HG03095 (cell line): Measurements from ENCODE around the gene CENPC.
"Not testable (repeated sequence)": the region's sequence is repeated elsewhere in the genome, so short reads cannot be mapped to it uniquely, and the experiment has no call there.

ENCODE experiments used
- ATAC-seq: cut with Tn5 transposase; IDR thresholded peaks from one replicate; pipeline ENCODE4 v1.9.1; 2021; ENCODE audit warnings: moderate library complexity; ENCODE audit not compliant: unreplicated experiment

CENPC gene

GRCh38 chr4:67470871-67471270 is 74.4 kb downstream of the CENPC start:
- no peak for ATAC-seq

GRCh38 chr4:67468830-67469229 is 76.5 kb downstream of the CENPC start:
- ATAC-seq, result no peak

GRCh38 chr4:67466751-67467150 is 78.6 kb downstream of the CENPC start:
- ATAC-seq, result no peak

DNA sequence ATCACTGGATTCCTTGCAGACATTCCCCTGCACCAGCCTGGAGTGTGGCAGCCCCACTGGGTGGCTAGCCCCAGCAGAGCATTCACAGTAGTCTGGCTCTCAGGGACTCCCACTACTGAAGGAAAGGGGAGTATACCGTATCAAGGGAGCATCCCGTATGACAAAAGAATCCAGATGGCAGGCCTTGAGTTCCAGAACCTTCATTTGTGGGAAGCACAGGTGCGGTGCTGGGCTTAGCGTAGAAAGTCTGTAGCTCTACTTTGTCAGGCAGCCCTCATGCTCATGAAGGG is 79.6 kb downstream of the CENPC start:
- ATAC-seq, result no peak

GRCh38 chr4:67465032-67465762 is 80.1 kb downstream of the CENPC start:
- no peak for ATAC-seq

DNA sequence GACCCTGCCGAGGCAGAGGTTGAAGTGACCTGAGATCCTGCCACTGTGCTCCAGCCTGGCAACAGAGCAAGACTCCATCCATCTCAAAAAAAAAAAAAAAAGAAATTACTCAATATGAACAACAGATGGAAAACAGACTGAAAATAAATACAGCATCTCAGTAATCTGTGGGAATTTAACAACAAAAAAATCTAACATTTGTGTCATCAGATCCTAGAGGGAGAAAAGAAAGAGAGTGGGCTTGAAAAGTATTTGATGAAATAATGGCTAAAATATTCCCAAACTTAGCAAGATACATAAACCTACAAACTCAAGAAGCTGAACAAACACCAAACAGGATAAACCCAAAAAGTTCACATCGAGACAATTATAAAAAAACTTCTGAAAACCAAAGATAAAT is 84.7 kb downstream of the CENPC start:
- ATAC-seq, result no peak

DNA sequence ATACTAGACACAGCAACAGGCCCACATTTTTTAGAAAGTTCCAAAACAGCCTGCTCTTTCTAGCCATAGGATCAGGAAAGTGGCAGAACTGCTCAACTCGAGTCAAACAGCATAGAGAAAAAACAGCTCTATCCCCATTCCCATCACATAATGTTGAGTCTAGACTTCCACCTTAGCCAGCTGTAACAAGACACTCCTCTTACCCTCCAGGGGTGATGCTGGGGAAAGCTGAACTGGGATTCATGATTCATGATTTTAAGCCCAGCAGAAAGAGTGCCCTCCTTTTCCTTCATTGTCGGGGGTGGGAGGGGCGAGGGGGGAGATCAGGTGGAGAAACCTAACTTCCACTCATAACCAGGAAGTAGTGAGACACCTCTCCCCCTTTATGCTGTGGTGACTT is 86.1 kb downstream of the CENPC start:
- ATAC-seq, result no peak

GRCh38 chr4:67456577-67457196 is 88.6 kb downstream of the CENPC start:
- ATAC-seq, result no peak

GRCh38 chr4:67452846-67453205 is 92.5 kb downstream of the CENPC start:
- not testable (repeated sequence) for ATAC-seq

DNA sequence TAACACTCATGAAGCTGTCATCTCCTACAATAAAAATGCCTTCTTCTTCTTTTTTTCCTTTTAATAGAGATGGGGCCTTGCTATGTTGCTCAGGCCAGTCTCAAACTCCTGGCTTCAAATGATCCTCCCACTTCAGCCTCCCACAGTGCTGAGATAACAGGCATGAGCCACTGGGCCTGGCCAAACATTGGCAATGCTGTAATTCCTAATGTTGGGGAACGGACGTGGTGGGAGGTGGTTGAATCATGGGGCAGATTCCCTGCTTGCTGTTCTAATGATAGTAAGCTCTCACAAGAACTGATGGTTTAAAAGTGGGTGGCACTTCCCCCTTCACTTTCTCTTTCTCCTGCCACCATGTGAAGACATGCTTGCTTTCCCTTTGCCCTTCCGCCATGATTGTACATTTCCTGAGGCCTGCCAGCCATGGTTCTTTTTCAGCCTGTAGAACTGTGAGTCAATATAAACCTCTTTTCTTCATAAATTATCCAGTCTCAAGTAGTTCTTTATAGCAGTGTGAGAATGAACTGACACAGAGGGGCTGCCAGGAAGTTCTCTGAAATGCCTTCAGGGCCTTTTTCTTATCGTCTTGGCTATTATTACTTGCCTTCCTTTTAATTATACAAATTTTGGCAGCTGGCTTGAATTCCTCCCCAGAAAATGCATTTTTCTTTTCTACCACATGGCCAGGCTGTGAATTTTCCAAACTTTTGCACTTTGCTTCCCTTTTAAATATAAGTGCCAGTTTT is 93.0 kb downstream of the CENPC start:
- ATAC-seq, result no peak

DNA sequence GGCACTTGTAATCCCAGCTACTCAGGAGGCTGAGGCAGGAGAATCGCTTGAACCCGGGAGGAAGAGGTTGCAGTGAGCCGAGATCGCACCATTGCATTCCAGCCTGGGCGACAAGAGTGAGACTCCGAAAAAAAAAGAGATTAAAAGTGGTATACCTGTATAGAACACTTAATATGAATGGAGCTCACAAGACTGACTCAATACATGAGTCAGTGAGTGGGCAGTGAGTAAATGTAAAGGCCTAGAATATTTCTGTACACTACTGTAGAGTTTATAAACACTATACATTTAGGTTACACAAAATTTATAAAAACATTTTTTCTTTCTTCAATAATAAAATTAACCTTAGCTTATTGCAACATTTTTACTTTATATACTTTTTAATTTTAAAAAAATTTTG is 93.8 kb downstream of the CENPC start:
- no peak for ATAC-seq

GRCh38 chr4:67448621-67449020 is 96.7 kb downstream of the CENPC start:
- no peak for ATAC-seq

- ATAC-seq, result no peak
Measured at GRCh38 chr4:67447873-67448272, 97.4 kb downstream of the CENPC start.

GRCh38 chr4:67446811-67447210 is 98.5 kb downstream of the CENPC start:
- ATAC-seq, result no peak

DNA sequence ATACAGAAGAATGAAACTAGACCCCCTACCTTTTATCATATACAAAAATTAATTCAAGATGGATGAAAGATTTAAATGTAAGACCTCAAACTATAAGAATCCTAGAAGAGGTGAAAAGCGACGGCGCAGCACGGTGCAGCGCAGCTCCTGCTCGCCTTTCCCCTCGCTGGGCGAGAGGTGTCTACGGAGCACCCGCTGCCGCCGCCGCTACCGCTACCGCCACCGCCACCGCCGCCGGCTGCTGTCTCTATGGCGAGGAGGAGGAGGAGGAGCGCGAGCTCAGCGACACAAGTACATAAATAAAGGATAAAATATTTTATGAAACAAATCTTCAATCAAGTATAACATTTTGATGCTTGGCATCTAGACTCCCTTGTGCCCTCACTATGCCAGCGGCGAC is 99.4 kb downstream of the CENPC start:
- ATAC-seq, result not testable (repeated sequence)

GRCh38 chr4:67438975-67439374 is 106.3 kb downstream of the CENPC start:
- no peak for ATAC-seq

DNA sequence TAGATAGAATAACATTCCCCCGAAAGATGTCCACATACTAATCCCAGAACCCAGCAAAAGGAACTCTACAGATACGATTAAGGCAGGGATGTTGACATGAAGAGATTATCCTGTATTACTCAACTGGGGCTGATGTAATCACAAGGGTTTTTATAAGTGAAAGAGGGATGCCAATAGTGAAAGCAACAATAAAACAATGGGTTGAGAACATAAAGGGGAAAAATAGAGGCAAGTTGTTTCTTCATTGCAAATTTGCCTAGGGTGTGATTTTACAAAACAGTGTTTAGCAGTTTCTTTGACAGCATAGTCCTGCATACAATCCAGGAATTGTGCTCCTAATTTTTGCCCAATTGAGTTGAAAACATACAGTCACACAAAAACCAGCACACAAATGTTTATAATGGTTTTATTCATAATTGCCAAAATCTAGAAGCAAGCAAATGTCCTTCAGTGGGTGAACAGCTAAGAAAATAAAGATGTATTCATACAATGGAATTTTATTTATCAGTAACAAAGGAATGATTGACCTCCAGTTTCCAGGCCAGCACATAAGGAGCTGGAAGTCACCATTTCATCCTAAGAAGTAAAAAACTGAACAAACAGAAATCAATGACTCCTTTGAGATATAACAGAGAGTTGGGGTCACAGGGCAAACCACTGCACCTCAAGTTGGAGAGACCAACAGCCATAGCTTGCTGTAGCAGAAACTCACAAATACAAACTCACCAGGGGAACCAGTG is 107.2 kb downstream of the CENPC start:
- ATAC-seq, result no peak

DNA sequence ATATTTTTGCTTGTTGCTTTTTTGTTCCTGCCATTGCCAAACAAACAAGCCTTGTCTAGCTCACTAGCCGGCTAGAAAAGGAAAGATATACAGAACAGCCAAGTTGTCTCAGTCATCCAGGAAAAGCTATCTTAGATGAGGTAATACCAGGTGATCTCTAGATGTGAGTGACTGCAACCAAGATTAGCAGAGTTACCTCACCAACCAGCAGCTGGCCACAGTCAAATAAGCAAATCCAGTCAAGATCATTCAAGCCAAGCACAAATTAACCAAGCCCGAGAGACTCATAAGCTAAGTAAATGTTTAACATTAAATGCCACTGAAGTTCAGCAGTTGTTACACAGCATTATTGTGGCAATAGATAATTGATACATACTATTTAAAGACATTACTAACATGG is 108.6 kb downstream of the CENPC start:
- ATAC-seq, result peak; percentile 78

DNA sequence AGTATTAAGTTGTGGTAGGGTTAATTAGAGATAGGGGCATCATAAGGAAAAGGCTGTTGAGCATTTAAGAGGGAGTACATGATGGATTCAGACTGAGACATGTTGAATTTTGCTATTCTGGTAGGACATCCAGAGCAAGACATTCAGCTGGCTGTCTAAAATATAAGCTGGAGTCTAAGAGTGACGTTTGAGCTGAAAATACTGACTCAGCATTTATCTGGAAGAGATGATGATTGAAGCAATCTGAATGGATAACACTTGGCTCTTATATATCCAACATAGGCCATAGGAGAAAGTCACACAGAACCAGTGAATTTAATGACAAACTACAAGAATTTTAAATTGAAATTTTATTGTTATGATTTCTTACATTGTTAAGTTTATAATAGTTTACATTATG is 114.3 kb downstream of the CENPC start:
- no peak for ATAC-seq

GRCh38 chr4:67428819-67429218 is 116.5 kb downstream of the CENPC start:
- no peak for ATAC-seq
